Skin epidermis (tissue), 12 donors: ENCODE data around the gene BTN1A1.
A peak's percentile ranks its signal among the peaks of the same experiment; 100 is the strongest.

Experiments
- H3K27ac ChIP-seq, 21 experiments: fragments of 200-600 bp; sonication (generic) in 11 of 21; one replicate each; pipeline ENCODE4 v1.5.0; 2020; ENCODE audit warnings: mild to moderate bottlenecking in 3 of 21, inconsistent platforms in 2 of 21, moderate library complexity in 2 of 21
- H3K4me3 ChIP-seq, 7 experiments: fragments of 200-600 bp; sonication (generic) in 2 of 7; one replicate each; pipeline ENCODE4 v1.5.0; 2020; ENCODE audit warnings: inconsistent platforms in 2 of 7, mild to moderate bottlenecking in 2 of 7, moderate library complexity in 1 of 7

BTN1A1 gene

GRCh38 chr6:26553635-26554446 lies 53.7 kb downstream of the BTN1A1 start:
- Histone ChIP-seq H3K4me3 (peak overlapping the region; percentile 15 to 46 (median 34)), H3K27ac (peak overlapping the region in 5 of 21 experiments; percentile 8 to 57 (median 19))

GRCh38 chr6:26554447-26554696 lies 54.3 kb downstream of the BTN1A1 start:
- H3K27ac ChIP-seq: peak overlapping the region in 4 of 21 experiments; percentile 1 to 61 (median 12)
- peak overlapping the region; percentile 2 to 46 (median 34) for H3K4me3 ChIP-seq

GRCh38 chr6:26554697-26555504 lies 54.8 kb downstream of the BTN1A1 start:
- Histone ChIP-seq H3K27ac (peak overlapping the region in 4 of 21 experiments; percentile 1 to 61 (median 8)), H3K4me3 (peak overlapping the region in 6 of 7 experiments; percentile 2 to 46 (median 24))

GRCh38 chr6:26555505-26556262 lies 55.6 kb downstream of the BTN1A1 start:
- Histone ChIP-seq H3K27ac (no peak overlapping the region), H3K4me3 (peak overlapping the region in 1 of 7 experiments; percentile 2)

GRCh38 chr6:26556263-26557070 lies 56.4 kb downstream of the BTN1A1 start:
- no peak overlapping the region for H3K4me3 ChIP-seq
- no peak overlapping the region for H3K27ac ChIP-seq
